Measurements from ENCODE around the gene CLDN10. TPM values are rescaled to one million over a fixed set of nuclear protein-coding genes. Genes with fewer than 3 reads are reported as not detected.

The CLDN10 gene
- total RNA-seq = 1 to 10 TPM in 2 of 4 donors, not detected in 2; 1.3 to 9.5 TPM

- no peaks in the 10 kb centered on the region for H3K9me3 ChIP-seq
- H3K27ac ChIP-seq = peak within 1 kb of the TSS in 1 of 4 donors; percentile 7
- DNase-seq = no peak
- H3K27me3 ChIP-seq = peaks cover 5 to 82% (median 10%) of the 10 kb centered on the region in 4 donors
- intact Hi-C loops (cut with DNase I) = no loop called here
- TF ChIP-seq CTCF (IDR thresholded peaks at IDR 0.05) = no peak
- no peak for TF ChIP-seq POLR2A (IDR thresholded peaks at IDR 0.05)
- 0 to 28% methylated on average over 1 to 14 of the region's 70 CpGs for WGBS, 2 donors
- H3K4me1 ChIP-seq = peaks cover 0 to 20% (median 16%) of the 10 kb centered on the region in 3 donors
- no peaks in the 10 kb centered on the region for H3K36me3 ChIP-seq
- peak within 1 kb of the TSS in 3 of 4 donors; percentile 20 to 57 (median 37) for H3K4me3 ChIP-seq
These were observed at the start of gene CLDN10 for GRCh38 chr13:95552539-95553441. CLDN10 (plus strand) TSS chr13:95552720; CDS start chr13:95552754, 34 bp downstream.

- Histone ChIP-seq H3K27ac (no peak overlapping the region), H3K9me3 (no peaks in the 10 kb centered on the region), H3K4me3 (no peak overlapping the region), H3K4me1 (peaks cover 0 to 27% (median under 1%) of the 10 kb centered on the region in 3 donors), H3K36me3 (no peaks in the 10 kb centered on the region), H3K27me3 (no peaks in the 10 kb centered on the region)
- 65 to 82% methylated on average over 1 of the region's 1 CpG for WGBS, 2 donors
- intact Hi-C loops (cut with DNase I) = no loop called here
- DNase-seq = no peak
- TF ChIP-seq POLR2A (IDR thresholded peaks at IDR 0.05) = no peak
- no peak for TF ChIP-seq CTCF (IDR thresholded peaks at IDR 0.05)
These were observed 48.9 kb upstream of the CLDN10 start for GRCh38 chr13:95503662-95504061.

GRCh38 chr13:95505265-95505664 lies 47.3 kb upstream of the CLDN10 start:
- Histone ChIP-seq H3K36me3 (no peaks in the 10 kb centered on the region), H3K4me3 (no peak overlapping the region), H3K9me3 (no peaks in the 10 kb centered on the region), H3K4me1 (peaks cover 6 to 33% (median 15%) of the 10 kb centered on the region in 3 donors), H3K27me3 (no peaks in the 10 kb centered on the region), H3K27ac (no peak overlapping the region)
- TF ChIP-seq POLR2A (IDR thresholded peaks at IDR 0.05) = no peak
- no peak for TF ChIP-seq CTCF (IDR thresholded peaks at IDR 0.05)
- DNase-seq = no peak
- intact Hi-C loops (cut with DNase I) = no loop called here
- 39 to 43% methylated on average over 3 of the region's 3 CpGs for WGBS, 2 donors

GRCh38 chr13:95505986-95506385 lies 46.5 kb upstream of the CLDN10 start:
- Histone ChIP-seq H3K9me3 (no peaks in the 10 kb centered on the region), H3K4me3 (no peak overlapping the region), H3K27me3 (no peaks in the 10 kb centered on the region), H3K36me3 (no peaks in the 10 kb centered on the region), H3K4me1 (peaks cover 6 to 40% (median 17%) of the 10 kb centered on the region in 3 donors), H3K27ac (no peak overlapping the region)
- intact Hi-C loops (cut with DNase I) = no loop called here
- no peak for TF ChIP-seq POLR2A (IDR thresholded peaks at IDR 0.05)
- TF ChIP-seq CTCF (IDR thresholded peaks at IDR 0.05) = no peak
- 50 to 56% methylated on average over 1 of the region's 4 CpGs for WGBS, 2 donors
- no peak for DNase-seq

GRCh38 chr13:95507991-95508390 lies 44.5 kb upstream of the CLDN10 start:
- WGBS, 2 donors = 0 to 25% methylated on average over 1 of the region's 1 CpG
- TF ChIP-seq POLR2A (IDR thresholded peaks at IDR 0.05) (no peak), CTCF (IDR thresholded peaks at IDR 0.05) (no peak)
- Histone ChIP-seq H3K9me3 (no peaks in the 10 kb centered on the region), H3K36me3 (no peaks in the 10 kb centered on the region), H3K4me3 (no peak overlapping the region), H3K27me3 (no peaks in the 10 kb centered on the region), H3K4me1 (peaks cover 6 to 42% (median 17%) of the 10 kb centered on the region in 3 donors), H3K27ac (no peak overlapping the region)
- intact Hi-C loops (cut with DNase I) = no loop called here
- no peak for DNase-seq

Data from esophagus squamous epithelium (tissue), 5 donors.